ENCODE data around the gene AKAP7.

The AKAP7 gene

DNA sequence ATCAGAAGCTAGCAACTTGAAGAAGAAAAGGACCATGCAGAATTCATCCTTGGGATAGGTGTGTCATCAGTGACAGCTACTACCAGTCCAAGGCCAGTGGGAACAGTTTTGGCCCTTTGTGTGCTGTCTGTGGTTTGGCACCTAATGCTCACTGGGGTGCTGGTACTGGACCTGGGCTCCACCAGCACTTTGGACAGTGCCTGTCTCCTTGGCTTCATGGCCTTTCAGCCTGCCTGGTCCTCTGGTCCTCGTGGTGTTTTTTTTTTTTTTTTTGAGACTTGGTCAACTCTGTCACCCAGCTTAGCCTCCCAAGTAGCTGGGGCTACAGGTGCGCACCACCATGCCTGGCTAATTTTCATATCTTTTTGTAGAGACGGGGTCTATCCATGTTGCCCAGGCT, 56.3 kb downstream of the AKAP7 start:
- no peak overlapping the region for H3K9ac ChIP-seq (ENCODE audit: low read length)
- H2AFZ ChIP-seq (ENCODE audit: low read length), result no peak overlapping the region
- no peak overlapping the region for H3K27ac ChIP-seq (ENCODE audit: low read length)
- no peaks in the 10 kb centered on the region for H3K4me1 ChIP-seq (ENCODE audit: low read length)
- no peaks in the 10 kb centered on the region for H3K36me3 ChIP-seq (replicated peaks; ENCODE audit: insufficient read depth, low read length)
- TF ChIP-seq EZH2phosphoT487 (IDR thresholded peaks at IDR 0.05; ENCODE audit: low read length) (no peak), EZH2 (optimal IDR thresholded peaks at IDR 0.05; ENCODE audit: low read depth, low read length) (no peak)
- TF ChIP-seq, protein P1, sequence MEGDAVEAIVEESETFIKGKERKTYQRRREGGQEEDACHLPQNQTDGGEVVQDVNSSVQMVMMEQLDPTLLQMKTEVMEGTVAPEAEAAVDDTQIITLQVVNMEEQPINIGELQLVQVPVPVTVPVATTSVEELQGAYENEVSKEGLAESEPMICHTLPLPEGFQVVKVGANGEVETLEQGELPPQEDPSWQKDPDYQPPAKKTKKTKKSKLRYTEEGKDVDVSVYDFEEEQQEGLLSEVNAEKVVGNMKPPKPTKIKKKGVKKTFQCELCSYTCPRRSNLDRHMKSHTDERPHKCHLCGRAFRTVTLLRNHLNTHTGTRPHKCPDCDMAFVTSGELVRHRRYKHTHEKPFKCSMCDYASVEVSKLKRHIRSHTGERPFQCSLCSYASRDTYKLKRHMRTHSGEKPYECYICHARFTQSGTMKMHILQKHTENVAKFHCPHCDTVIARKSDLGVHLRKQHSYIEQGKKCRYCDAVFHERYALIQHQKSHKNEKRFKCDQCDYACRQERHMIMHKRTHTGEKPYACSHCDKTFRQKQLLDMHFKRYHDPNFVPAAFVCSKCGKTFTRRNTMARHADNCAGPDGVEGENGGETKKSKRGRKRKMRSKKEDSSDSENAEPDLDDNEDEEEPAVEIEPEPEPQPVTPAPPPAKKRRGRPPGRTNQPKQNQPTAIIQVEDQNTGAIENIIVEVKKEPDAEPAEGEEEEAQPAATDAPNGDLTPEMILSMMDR (IDR thresholded peaks at IDR 0.05; ENCODE audit: low read length), result no peak
- no peaks in the 10 kb centered on the region for H3K9me2 ChIP-seq (replicated peaks; ENCODE audit: insufficient read depth, low read length)
- no peaks in the 10 kb centered on the region for H4K20me1 ChIP-seq (ENCODE audit: insufficient read depth, low read length)
- no peaks in the 10 kb centered on the region for H3K79me2 ChIP-seq (ENCODE audit: low read length)
- no peak overlapping the region for H3K4me3 ChIP-seq (ENCODE audit: low read length)
- H3K9me3 ChIP-seq (replicated peaks; ENCODE audit: insufficient read depth, low read length), result no peaks in the 10 kb centered on the region
- no peaks in the 10 kb centered on the region for H3K27me3 ChIP-seq (replicated peaks; ENCODE audit: insufficient read depth, low read length)
- DNase-seq, result no peak
- no peak overlapping the region for H3K4me2 ChIP-seq (ENCODE audit: low read depth, low read length)
- no peaks in the 10 kb centered on the region for H3F3A ChIP-seq (ENCODE audit: insufficient read depth, low read length)

DNA sequence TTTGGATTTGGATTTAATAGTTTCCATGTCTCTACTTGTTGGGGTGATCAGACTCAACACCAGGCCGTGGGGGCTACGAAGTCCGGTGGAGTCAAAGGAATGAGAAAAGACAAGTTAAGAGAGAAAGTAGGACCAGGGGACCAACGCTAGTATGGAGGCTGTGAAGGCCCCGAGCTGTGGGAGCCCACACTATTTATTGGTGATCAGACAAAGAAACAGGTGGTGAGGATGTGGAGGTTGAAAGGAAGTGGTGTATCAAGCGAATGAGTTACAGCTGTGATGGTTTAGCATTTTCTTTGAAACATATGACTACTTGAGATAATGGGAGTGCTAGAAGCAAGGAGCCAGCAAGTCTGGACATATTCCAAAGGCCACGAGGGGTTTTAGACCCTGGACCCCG, 62.4 kb downstream of the AKAP7 start:
- no peaks in the 10 kb centered on the region for H4K20me1 ChIP-seq (ENCODE audit: insufficient read depth, low read length)
- DNase-seq, result no peak
- TF ChIP-seq EZH2 (optimal IDR thresholded peaks at IDR 0.05; ENCODE audit: low read depth, low read length) (no peak), EZH2phosphoT487 (IDR thresholded peaks at IDR 0.05; ENCODE audit: low read length) (no peak)
- TF ChIP-seq, protein P1 (IDR thresholded peaks at IDR 0.05; ENCODE audit: low read length), result no peak
- no peak overlapping the region for H3K27ac ChIP-seq (ENCODE audit: low read length)
- H3K9me2 ChIP-seq (replicated peaks; ENCODE audit: insufficient read depth, low read length), result no peaks in the 10 kb centered on the region
- H3K36me3 ChIP-seq (replicated peaks; ENCODE audit: insufficient read depth, low read length), result no peaks in the 10 kb centered on the region
- H3K4me1 ChIP-seq (ENCODE audit: low read length), result peaks cover 24% of the 10 kb centered on the region
- H3K27me3 ChIP-seq (replicated peaks; ENCODE audit: insufficient read depth, low read length), result no peaks in the 10 kb centered on the region
- no peak overlapping the region for H3K4me2 ChIP-seq (ENCODE audit: low read depth, low read length)
- H3K9me3 ChIP-seq (replicated peaks; ENCODE audit: insufficient read depth, low read length), result no peaks in the 10 kb centered on the region
- H2AFZ ChIP-seq (ENCODE audit: low read length), result no peak overlapping the region
- H3F3A ChIP-seq (ENCODE audit: insufficient read depth, low read length), result no peaks in the 10 kb centered on the region
- no peak overlapping the region for H3K4me3 ChIP-seq (ENCODE audit: low read length)
- no peaks in the 10 kb centered on the region for H3K79me2 ChIP-seq (ENCODE audit: low read length)
- H3K9ac ChIP-seq (ENCODE audit: low read length), result no peak overlapping the region

DNA sequence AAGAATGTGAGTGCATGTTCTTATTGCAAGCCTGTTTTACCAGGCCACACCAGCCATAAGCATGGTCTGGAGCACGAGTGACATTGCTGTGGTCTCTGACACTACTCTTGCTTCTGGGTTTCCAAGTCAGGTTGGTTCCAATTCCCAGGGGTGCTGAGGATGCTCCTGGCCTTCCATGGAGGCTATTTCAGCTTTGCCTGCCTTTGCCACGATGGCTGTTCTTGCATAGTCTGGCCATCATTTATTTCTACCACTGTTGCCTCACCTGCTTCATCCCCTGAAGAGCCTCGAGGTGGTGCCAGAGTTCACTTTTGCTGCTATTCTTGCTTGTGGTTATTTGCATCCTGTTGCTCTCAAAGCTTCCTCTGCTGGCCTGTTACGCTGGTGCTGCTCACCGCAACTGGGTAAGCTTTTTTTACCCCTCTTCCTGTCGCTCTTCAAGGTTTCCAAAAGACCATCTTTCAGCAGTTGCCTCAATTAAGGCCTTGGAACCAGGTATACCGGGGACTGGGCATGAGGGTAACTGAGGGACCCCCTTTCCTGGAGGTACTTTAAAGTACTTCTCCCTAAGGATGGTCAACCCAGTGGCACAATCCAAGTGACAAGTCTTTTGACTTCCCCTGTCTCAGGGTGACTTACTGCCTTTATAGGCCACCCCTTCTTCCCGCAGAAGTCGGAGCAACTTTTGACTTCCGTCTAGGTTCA, 64.5 kb downstream of the AKAP7 start:
- no peaks in the 10 kb centered on the region for H3K36me3 ChIP-seq (replicated peaks; ENCODE audit: insufficient read depth, low read length)
- peak overlapping the region; percentile 60; the same call in 1 of the 2 replicates for H3K27ac ChIP-seq (ENCODE audit: low read length)
- peak; percentile 89 for DNase-seq
- H3K9me3 ChIP-seq (replicated peaks; ENCODE audit: insufficient read depth, low read length), result no peaks in the 10 kb centered on the region
- peak overlapping the region; percentile 70 for H3K4me2 ChIP-seq (ENCODE audit: low read depth, low read length)
- no peaks in the 10 kb centered on the region for H3K79me2 ChIP-seq (ENCODE audit: low read length)
- H3K27me3 ChIP-seq (replicated peaks; ENCODE audit: insufficient read depth, low read length), result no peaks in the 10 kb centered on the region
- TF ChIP-seq EZH2phosphoT487 (IDR thresholded peaks at IDR 0.05; ENCODE audit: low read length) (no peak), EZH2 (optimal IDR thresholded peaks at IDR 0.05; ENCODE audit: low read depth, low read length) (no peak)
- TF ChIP-seq, protein P1 (IDR thresholded peaks at IDR 0.05; ENCODE audit: low read length), result peak; percentile 90
- peak overlapping the region; percentile 26; the same call in 1 of the 2 replicates for H3K4me3 ChIP-seq (ENCODE audit: low read length)
- 0 out of 2 replicates have a peak overlapping the region, but pooled peaks have one; percentile 4 for H3K9ac ChIP-seq (ENCODE audit: low read length)
- H2AFZ ChIP-seq (ENCODE audit: low read length), result peak overlapping the region; percentile 72
- H3K9me2 ChIP-seq (replicated peaks; ENCODE audit: insufficient read depth, low read length), result no peaks in the 10 kb centered on the region
- H4K20me1 ChIP-seq (ENCODE audit: insufficient read depth, low read length), result no peaks in the 10 kb centered on the region
- no peaks in the 10 kb centered on the region for H3F3A ChIP-seq (ENCODE audit: insufficient read depth, low read length)
- peaks cover 24% of the 10 kb centered on the region for H3K4me1 ChIP-seq (ENCODE audit: low read length)

Data from MM.1S (cell line).